Renal pelvis (tissue), 4 donors: ENCODE data around the gene EEF1A2. TPM values are rescaled to one million over a fixed set of nuclear protein-coding genes. Genes with fewer than 3 reads are reported as not detected.
A peak's percentile ranks its signal among the peaks of the same experiment; 100 is the strongest.

Source experiments
- DNase-seq: peaks from one replicate; pipeline ENCODE4 v3.0.0-alpha.2; 2013
- polyA plus RNA-seq, 3 donors: library from polyadenylated mRNA; unstranded; fragments of 120-200 nt; gene quantifications; one replicate each; pipeline ENCODE4 v1.2.1, GENCODE V29; 2013; ENCODE audit not compliant: insufficient read length in 3 of 3

EEF1A2 gene
- polyA plus RNA-seq, 3 donors = 0.96 to 2.4 (median 1.2) TPM

DNA sequence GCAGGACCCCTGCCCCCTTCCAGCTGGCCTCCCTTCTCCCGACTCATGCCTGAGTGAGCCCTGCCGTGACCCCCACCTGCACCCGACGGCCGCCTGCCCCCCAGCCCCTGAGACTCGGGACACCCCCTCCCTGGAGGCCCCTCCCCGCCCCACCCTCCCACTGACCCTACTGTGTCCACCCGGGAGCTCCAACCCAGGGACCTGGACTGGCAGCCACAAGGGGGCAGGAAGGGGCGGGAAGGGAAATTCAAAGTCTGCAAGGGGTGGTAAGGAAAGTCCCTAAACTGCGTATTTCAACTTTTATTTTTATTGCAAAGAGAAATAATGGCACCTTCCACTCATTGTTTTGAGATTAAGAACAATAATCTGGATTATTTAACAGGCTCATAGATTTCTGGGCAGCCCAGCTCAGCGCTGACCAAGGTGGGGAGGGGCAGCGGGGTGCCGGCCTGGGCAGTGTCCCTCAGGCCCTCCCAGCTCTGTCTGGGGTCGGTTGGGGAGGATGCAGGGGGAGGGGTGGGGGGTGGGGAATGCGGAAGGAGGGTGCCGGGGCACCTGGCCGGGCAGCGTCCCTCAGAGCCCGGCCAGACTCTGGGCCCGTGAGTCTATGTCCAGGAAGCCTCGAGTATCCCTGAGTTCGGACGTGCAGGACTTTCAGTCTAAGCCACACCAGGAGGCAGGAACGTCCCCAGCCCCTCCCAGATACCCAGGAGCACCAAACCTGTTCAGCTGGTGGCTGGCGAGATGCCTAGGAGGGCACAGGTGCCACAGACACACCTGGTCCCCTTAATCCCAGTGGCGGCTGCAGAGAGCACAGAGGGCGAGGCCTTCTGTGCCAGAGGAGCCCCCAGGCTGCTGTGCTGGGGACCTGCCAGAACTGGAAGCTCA, 39.6 kb upstream of the EEF1A2 start:
- DNase-seq = no peak

GRCh38 chr20:63537525-63538203, 38.8 kb upstream of the EEF1A2 start:
- DNase-seq = peak; percentile 74

DNA sequence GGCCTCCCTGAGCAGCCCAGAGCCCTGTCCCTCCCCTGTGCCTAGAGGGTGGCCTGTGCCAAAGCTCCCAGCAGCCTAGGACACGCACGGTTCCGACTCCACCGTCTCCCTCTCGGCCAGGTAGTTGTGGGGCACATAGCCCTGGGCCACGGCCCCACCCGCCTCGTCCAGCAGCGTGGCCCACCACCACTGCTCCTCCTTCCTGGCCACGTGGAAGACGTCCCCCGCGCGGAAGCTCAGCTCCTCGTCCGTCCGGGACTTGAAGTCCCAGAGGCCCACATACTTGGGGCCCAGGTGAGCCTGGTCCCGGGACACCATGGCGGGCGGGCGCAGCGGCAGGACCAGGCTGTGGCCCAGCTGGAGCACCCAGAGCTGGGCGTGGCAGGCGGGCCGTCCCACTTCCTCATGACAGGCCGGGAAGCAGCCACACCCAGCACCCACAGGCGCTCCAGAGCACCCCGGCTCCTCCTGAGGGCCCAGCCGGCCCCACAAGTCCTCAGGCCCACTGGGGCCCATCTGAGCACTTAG, 38.2 kb upstream of the EEF1A2 start, which contains the start of gene PTK6:
PTK6 (minus strand) TSS at position 380 of the 528 bp plus-strand sequence; CDS start at position 318, 62 bp downstream.
- no peak for DNase-seq

- no peak for DNase-seq
These were observed 37.5 kb upstream of the EEF1A2 start for GRCh38 chr20:63536241-63536977.

DNA sequence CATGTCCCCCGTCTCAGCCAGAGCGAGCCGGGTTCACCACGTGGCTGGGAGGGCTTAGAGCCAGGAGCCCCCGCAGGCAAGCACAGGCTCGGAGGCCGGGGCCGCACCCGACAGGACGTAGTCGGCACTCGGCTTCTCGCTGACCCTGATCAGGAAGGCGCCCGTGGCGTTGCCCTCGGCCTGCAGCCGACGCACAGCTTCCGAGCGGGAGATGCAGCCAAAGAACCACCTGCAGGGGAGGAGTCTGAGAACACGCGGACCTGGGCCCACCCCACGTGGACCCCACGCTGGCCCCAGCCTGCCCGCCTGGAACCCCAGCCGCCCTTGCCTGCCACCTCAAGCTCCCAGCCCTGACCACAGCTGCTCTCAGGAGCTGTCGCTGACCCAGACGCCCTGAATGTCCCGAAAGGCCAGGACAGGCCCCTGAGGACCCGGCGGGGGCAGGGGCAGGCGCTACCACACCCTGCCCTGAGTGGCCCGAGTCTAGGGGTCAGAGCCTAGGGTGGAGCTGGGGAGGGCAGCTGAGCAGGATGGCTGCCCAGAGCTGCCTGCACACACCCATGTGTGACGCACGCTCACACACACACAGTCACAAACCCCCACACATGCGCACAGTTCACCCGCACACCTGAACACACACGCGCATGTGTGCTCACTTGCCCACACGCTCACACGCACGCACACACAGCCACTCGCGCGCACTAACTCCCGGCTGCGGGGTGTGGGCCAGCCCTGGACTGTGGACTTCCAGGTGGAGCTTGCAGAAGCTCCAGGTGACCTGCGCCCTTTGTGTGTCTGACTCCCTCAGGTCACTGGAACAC, 36.2 kb upstream of the EEF1A2 start:
- no peak for DNase-seq

GRCh38 chr20:63534427-63534830, 35.5 kb upstream of the EEF1A2 start:
- DNase-seq = no peak

DNA sequence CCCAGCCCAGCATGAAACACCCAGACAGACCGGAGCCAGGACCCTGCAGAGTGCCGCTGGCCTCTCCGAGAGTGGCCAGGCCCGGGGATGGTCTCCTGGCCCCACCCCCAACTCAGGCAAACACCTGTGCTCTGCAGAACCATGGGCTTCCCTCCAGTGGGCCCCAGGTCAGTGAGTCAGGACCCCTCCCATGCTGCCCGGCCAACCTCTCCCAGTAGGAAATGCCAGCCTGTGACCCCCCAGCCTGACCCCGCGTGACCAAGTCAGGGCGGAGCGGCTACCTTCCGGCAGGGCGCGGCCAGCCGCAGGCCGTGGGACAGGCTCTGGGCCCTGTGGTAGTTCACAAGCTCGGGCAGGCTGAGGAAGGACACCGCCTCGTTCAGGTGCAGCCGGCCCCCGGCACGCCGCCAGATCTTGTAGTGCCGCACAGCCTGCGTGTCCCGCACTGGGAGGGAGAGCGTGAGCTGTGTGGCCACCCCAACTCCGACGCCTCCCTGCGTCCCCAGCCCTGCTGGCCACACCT, 35.0 kb upstream of the EEF1A2 start:
- DNase-seq = no peak

GRCh38 chr20:63533388-63533787, 34.5 kb upstream of the EEF1A2 start:
- DNase-seq = no peak

DNA sequence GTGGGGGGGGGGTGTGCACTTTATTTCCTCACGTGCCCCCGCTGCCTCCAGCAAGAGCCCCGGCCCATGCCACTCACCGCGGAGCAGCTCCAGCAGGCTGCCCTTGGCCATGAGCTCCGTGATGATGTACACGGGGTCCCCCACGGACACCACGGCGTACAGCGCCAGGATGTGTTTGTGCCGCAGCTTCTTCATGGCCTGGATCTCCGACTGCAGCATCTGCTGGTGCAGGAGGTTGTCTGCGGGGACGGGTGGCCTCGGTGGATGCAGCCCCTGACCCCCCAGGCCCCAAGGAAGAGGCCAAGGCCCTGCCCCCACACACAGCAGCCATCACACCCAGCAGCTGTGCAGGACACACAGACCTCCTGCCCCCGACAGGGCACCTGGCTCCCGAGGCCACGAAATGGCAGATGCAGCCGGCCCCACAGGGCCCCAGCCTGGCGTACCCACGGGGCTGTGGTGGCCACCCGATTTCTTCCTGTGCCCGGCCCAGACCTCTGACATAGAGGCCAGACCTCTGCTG, 33.6 kb upstream of the EEF1A2 start:
- no peak for DNase-seq

GRCh38 chr20:63531686-63532448, 33.0 kb upstream of the EEF1A2 start:
- DNase-seq = no peak

- no peak for DNase-seq
These were observed 31.9 kb upstream of the EEF1A2 start for GRCh38 chr20:63530788-63531160.

- no peak for DNase-seq
These were observed 31.2 kb upstream of the EEF1A2 start for GRCh38 chr20:63529861-63530787.

DNA sequence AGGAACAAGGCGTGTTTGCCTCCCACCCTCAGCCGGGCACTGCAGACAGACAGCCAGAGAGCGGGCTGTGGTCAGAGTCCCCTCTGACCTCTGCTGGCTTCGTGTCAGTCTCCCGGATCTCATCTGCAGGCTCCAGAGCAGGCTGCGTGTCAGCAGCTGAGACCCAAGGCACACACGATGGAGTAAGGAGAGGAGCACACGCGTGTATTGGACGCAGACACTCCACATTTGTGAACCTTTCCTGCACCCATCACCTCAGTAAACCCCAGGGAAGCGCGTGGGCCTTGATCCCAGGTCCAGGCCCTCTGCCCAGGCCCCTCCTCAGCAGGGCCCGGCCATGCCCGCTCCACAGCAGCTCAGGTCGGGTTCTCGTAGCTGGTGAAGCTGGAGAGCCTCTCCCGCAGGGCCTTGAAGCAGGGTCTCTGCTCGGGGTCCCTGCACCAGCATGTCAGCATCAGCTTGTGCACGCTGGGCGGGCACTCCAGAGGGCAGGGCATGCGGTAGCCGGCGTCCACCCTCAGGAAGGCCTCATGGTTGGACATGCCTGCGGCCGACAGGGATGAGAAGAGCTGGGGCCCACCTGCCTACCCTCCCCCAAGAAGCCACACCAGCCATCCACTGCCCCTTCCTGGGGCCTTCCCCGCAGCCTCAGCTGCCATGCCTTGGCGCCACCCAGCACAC, 30.4 kb upstream of the EEF1A2 start:
- no peak for DNase-seq

DNA sequence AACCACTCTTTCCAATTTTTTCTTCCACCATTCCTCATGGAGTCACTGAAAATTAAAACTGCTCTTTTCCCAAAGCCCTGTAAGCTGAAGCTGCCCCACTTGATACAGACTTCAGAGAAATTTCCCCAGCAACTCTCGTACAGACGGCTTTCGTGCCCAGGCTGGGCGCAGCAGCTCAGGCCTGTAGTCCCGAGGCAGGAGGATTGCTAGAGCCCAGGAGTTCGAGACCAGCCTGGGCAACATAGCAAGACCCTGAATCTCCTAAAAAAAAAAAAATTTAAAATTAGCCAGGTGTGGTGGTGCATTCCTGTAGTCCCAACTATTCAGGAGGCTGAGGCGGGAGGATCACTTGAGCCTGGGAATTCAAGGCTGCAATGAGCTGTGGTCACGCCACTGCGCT, 28.3 kb upstream of the EEF1A2 start:
- no peak for DNase-seq

- no peak for DNase-seq
These were observed 27.1 kb upstream of the EEF1A2 start for GRCh38 chr20:63525971-63526370.

- no peak for DNase-seq
These were observed 26.3 kb upstream of the EEF1A2 start for GRCh38 chr20:63525185-63525584.

- no peak for DNase-seq
These were observed 24.2 kb upstream of the EEF1A2 start for GRCh38 chr20:63522981-63523611.
